ENCODE measurements around the gene SH2D3C. TPM values are rescaled to one million over a fixed set of nuclear protein-coding genes. Genes with fewer than 3 reads are reported as not detected.

Gene SH2D3C
- polyA plus RNA-seq, 2 of the 4 experiments (the other 2 are of a cell fraction): 0.06 TPM

GRCh38 chr9:127694890-127695720 is 83.4 kb downstream of the SH2D3C start:
- Histone ChIP-seq H3K4me3 (no peak overlapping the region), H3K4me2 (no peak overlapping the region), H3K4me1 (0 out of 3 replicates have a peak, but pooled peaks cover 3% of the 10 kb centered on the region), H3K27ac (no peak overlapping the region), H3K9me3 (no peaks in the 10 kb centered on the region)
- DNase-seq (ENCODE audit: low read depth in 1 of 2, low spot score in 1 of 2) (no peak), ATAC-seq (no peak), FAIRE-seq (no peak)
- ChIA-PET POLR2A (no interaction called here), CTCF (interaction anchor here (1.1 to 1.7 kb wide), 4 partner anchors 9 to 190 kb away, joined by 3 to 4 read pairs (median 4); partner anchors contain the start of gene TOR2A)
- WGBS (ENCODE audit: missing lambda C conversion rate): 73% methylated on average over 9 of the region's 9 CpGs
- no peak for TF ChIP-seq NFE2L2 (conservative IDR thresholded peaks at IDR 0.05; ENCODE audit: low read length)
- no peak for TF ChIP-seq ZC3H11A (IDR thresholded peaks at IDR 0.05)
- TF ChIP-seq CBX8 (IDR thresholded peaks at IDR 0.05): no peak
- no peak for TF ChIP-seq FOSL2 (IDR thresholded peaks at IDR 0.05)
- TF ChIP-seq FOSL2 (CRISPR knock-in tag; IDR thresholded peaks at IDR 0.05): no peak
- no peak for TF ChIP-seq BHLHE40 (IDR thresholded peaks at IDR 0.05; ENCODE audit: low read depth, low read length)
- no peak for TF ChIP-seq RAD21 (conservative IDR thresholded peaks at IDR 0.05 in 1 of 2, IDR thresholded peaks at IDR 0.05 in 1 of 2)
- no peak for TF ChIP-seq HEYL (CRISPR knock-in tag; IDR thresholded peaks at IDR 0.05)
- no peak for TF ChIP-seq ZSCAN20 (CRISPR knock-in tag; IDR thresholded peaks at IDR 0.05)
- TF ChIP-seq CTCF (IDR thresholded peaks at IDR 0.05): no peak
- no peak for TF ChIP-seq POLR2A (IDR thresholded peaks at IDR 0.05; ENCODE audit: low read length)
- no peak for TF ChIP-seq EHMT2 (IDR thresholded peaks at IDR 0.05; ENCODE audit: low read depth)
- no peak for TF ChIP-seq RFX5 (IDR thresholded peaks at IDR 0.05)
- no peak for TF ChIP-seq CHD4 (IDR thresholded peaks at IDR 0.05; ENCODE audit: borderline replicate concordance)
- no peak for TF ChIP-seq RNF2 (IDR thresholded peaks at IDR 0.05; ENCODE audit: borderline replicate concordance, low read depth)

- Histone ChIP-seq H3K4me2 (no peak overlapping the region), H3K4me3 (no peak overlapping the region), H3K9me3 (no peaks in the 10 kb centered on the region), H3K27ac (no peak overlapping the region), H3K4me1 (0 out of 3 replicates have a peak, but pooled peaks cover under 1% of the 10 kb centered on the region)
- CTCF ChIA-PET: interaction anchor here (0.6 to 3.2 kb wide), 4 partner anchors 11 to 176 kb away, joined by 3 to 13 read pairs (median 4); no protein-coding TSS in a partner anchor
- WGBS (ENCODE audit: missing lambda C conversion rate): 91% methylated on average over 4 of the region's 4 CpGs
- TF ChIP-seq SMC3 (IDR thresholded peaks at IDR 0.05): no peak
- TF ChIP-seq ATOH8 (CRISPR knock-in tag; IDR thresholded peaks at IDR 0.05; ENCODE audit: low read depth): no peak
- no peak for TF ChIP-seq E2F6 (IDR thresholded peaks at IDR 0.05; ENCODE audit: borderline replicate concordance, low read depth)
- POLR2A ChIA-PET: no interaction called here
- FAIRE-seq: no peak
- no peak for DNase-seq (ENCODE audit: low read depth in 1 of 2, low spot score in 1 of 2)
- no peak for ATAC-seq
Observed at GRCh38 chr9:127693697-127694096, 84.8 kb downstream of the SH2D3C start.

- no peak for ATAC-seq
Observed at GRCh38 chr9:127693143-127693542, 85.3 kb downstream of the SH2D3C start.

More at GRCh38 chr9:127693143-127693542, 85.3 kb downstream of the SH2D3C start:
- FAIRE-seq (no peak), DNase-seq (ENCODE audit: low read depth in 1 of 2, low spot score in 1 of 2) (no peak)
- ChIA-PET POLR2A (no interaction called here), CTCF (interaction anchor here (0.6 to 3.2 kb wide), 4 partner anchors 11 to 228 kb away, joined by 3 to 13 read pairs (median 4); no protein-coding TSS in a partner anchor)
- H3K9me3 ChIP-seq: no peaks in the 10 kb centered on the region
- H3K4me1 ChIP-seq: no peaks in the 10 kb centered on the region
- no peak overlapping the region for H3K4me2 ChIP-seq
- H3K27ac ChIP-seq: no peak overlapping the region
- no peak for TF ChIP-seq CHD4 (IDR thresholded peaks at IDR 0.05; ENCODE audit: borderline replicate concordance)
- no peak for TF ChIP-seq HOXA7 (CRISPR knock-in tag; IDR thresholded peaks at IDR 0.05)
- TF ChIP-seq KDM1A (IDR thresholded peaks at IDR 0.05; ENCODE audit: low read depth): no peak
- TF ChIP-seq SMC3 (IDR thresholded peaks at IDR 0.05): no peak
- no peak for TF ChIP-seq HMGXB4 (CRISPR knock-in tag; IDR thresholded peaks at IDR 0.05; ENCODE audit: borderline replicate concordance)
- no peak for TF ChIP-seq RAD21 (conservative IDR thresholded peaks at IDR 0.05 in 1 of 2, IDR thresholded peaks at IDR 0.05 in 1 of 2)
- TF ChIP-seq TFCP2L1 (CRISPR knock-in tag; IDR thresholded peaks at IDR 0.05): no peak
- no peak for TF ChIP-seq POLR2A (IDR thresholded peaks at IDR 0.05; ENCODE audit: low read length)
- H3K4me3 ChIP-seq: no peak overlapping the region
- 72% methylated on average over 10 of the region's 10 CpGs for whole genome bisulfite sequencing (ENCODE audit: missing lambda C conversion rate)

All from A549 (cell line).